Activated T-cell treated with anti-CD3 and anti-CD28 coated beads, Interleukin-2, amount 50 U/mL, for 1 hour (primary cell): ENCODE measurements around the gene STMN3.

Experiments
- DNase-seq: peaks from one replicate; pipeline ENCODE4 v3.0.0-alpha.2; 2020

The STMN3 gene

GRCh38 chr20:63691711-63692435 is 38.6 kb upstream of the STMN3 start:
- DNase-seq: no peak

- DNase-seq: no peak
Measured at GRCh38 chr20:63690898-63691710, 37.9 kb upstream of the STMN3 start.

GRCh38 chr20:63690003-63690897 is 37.0 kb upstream of the STMN3 start:
- no peak for DNase-seq

- DNase-seq: no peak
Measured at GRCh38 chr20:63689046-63690002, 36.1 kb upstream of the STMN3 start.

- DNase-seq: no peak
Measured at GRCh38 chr20:63688228-63689045, 35.2 kb upstream of the STMN3 start.

- no peak for DNase-seq
Measured at GRCh38 chr20:63687419-63688178, 34.4 kb upstream of the STMN3 start.

GRCh38 chr20:63686492-63687321 is 33.5 kb upstream of the STMN3 start:
- no peak for DNase-seq

- DNase-seq: no peak
Measured at GRCh38 chr20:63686094-63686491, 32.9 kb upstream of the STMN3 start.

GRCh38 chr20:63685269-63686026 is 32.2 kb upstream of the STMN3 start:
- no peak for DNase-seq

GRCh38 chr20:63682384-63683139 is 29.3 kb upstream of the STMN3 start:
- DNase-seq: no peak

- no peak for DNase-seq
Measured at GRCh38 chr20:63681609-63682142, 28.5 kb upstream of the STMN3 start.

GRCh38 chr20:63680857-63681608 is 27.8 kb upstream of the STMN3 start:
- DNase-seq: no peak

GRCh38 chr20:63680427-63680826 is 27.2 kb upstream of the STMN3 start:
- DNase-seq: no peak

GRCh38 chr20:63679799-63680305 is 26.6 kb upstream of the STMN3 start:
- DNase-seq: no peak

- DNase-seq: no peak
Measured at GRCh38 chr20:63678667-63679465, 25.6 kb upstream of the STMN3 start.

GRCh38 chr20:63678071-63678470 is 24.8 kb upstream of the STMN3 start:
- DNase-seq: no peak
